H9 (cell line): ENCODE data around the gene CACNA2D3. TPM values are rescaled to one million over a fixed set of nuclear protein-coding genes. Genes with fewer than 3 reads are reported as not detected.

Source experiments
- DNase-seq: peaks from one replicate; pipeline ENCODE4 v3.0.0-alpha.2; 2017
- H2AFZ ChIP-seq: one replicate; pipeline ENCODE4 v1.6.1; 2013; ENCODE audit warnings: mild to moderate bottlenecking, low read length, control low read depth, moderate library complexity
- H2AK5ac ChIP-seq: 2 replicates; pipeline ENCODE4 v1.6.1; 2013; ENCODE audit warnings: low read length, control low read depth, mixed read lengths; ENCODE audit not compliant: insufficient read length
- H2BK120ac ChIP-seq: one replicate; pipeline ENCODE4 v1.6.1; 2013; ENCODE audit warnings: low read depth, mild to moderate bottlenecking, low read length, control low read depth, inconsistent platforms; ENCODE audit not compliant: poor library complexity, severe bottlenecking
- H2BK12ac ChIP-seq: 2 replicates; pipeline ENCODE4 v1.6.1; 2013; ENCODE audit warnings: low read length, control low read depth, mixed read lengths, low read depth; ENCODE audit not compliant: insufficient read length
- H2BK15ac ChIP-seq: 2 replicates; pipeline ENCODE4 v1.6.1; 2013; ENCODE audit warnings: low read depth, low read length, control low read depth
- H2BK20ac ChIP-seq: one replicate; pipeline ENCODE4 v1.6.1; 2013; ENCODE audit warnings: low read depth, mild to moderate bottlenecking, low read length, control low read depth, inconsistent platforms; ENCODE audit not compliant: poor library complexity, severe bottlenecking
- H2BK5ac ChIP-seq: 2 replicates; pipeline ENCODE4 v1.6.1; 2013; ENCODE audit warnings: low read length, control low read depth, mixed read lengths; ENCODE audit not compliant: insufficient read length
- H3K14ac ChIP-seq: 2 replicates; pipeline ENCODE4 v1.6.1; 2013; ENCODE audit warnings: low read length, control low read depth; ENCODE audit not compliant: insufficient read depth
- H3K18ac ChIP-seq: 2 replicates; pipeline ENCODE4 v1.6.1; 2013; ENCODE audit warnings: low read depth, mild to moderate bottlenecking, mixed read lengths, low read length, control low read depth; ENCODE audit not compliant: insufficient read length
- H3K23ac ChIP-seq: 2 replicates; pipeline ENCODE4 v1.6.1; 2013; ENCODE audit warnings: low read length, control low read depth, mixed read lengths, low read depth; ENCODE audit not compliant: insufficient read length
- H3K23me2 ChIP-seq: 2 replicates; pipeline ENCODE4 v1.6.1; 2013; ENCODE audit warnings: low read depth, mild to moderate bottlenecking, mixed read lengths, low read length, control low read depth; ENCODE audit not compliant: insufficient read length, poor library complexity, severe bottlenecking
- H3K27ac ChIP-seq: 2 replicates; pipeline ENCODE4 v1.5.1; 2013; ENCODE audit warnings: low read length, control low read depth, mixed read lengths, low read depth; ENCODE audit not compliant: insufficient read length
- H3K27me3 ChIP-seq: 2 replicates; pipeline ENCODE4 v1.6.1; 2013; ENCODE audit warnings: low read length, control low read depth, inconsistent platforms; ENCODE audit not compliant: insufficient read depth
- H3K4ac ChIP-seq: 2 replicates; pipeline ENCODE4 v1.6.1; 2013; ENCODE audit warnings: low read depth, mild to moderate bottlenecking, control low read depth, inconsistent platforms, low read length, moderate library complexity
- H3K4me1 ChIP-seq: 2 replicates; pipeline ENCODE4 v1.6.1; 2013; ENCODE audit warnings: low read length, control low read depth, inconsistent platforms; ENCODE audit not compliant: insufficient read depth
- H3K4me2 ChIP-seq: 2 replicates; pipeline ENCODE4 v1.6.1; 2013; ENCODE audit warnings: low read length, control low read depth, mixed read lengths; ENCODE audit not compliant: insufficient read length, insufficient read depth
- H3K56ac ChIP-seq: 2 replicates; pipeline ENCODE4 v1.6.1; 2013; ENCODE audit warnings: low read depth, mild to moderate bottlenecking, mixed read lengths, low read length, control low read depth; ENCODE audit not compliant: insufficient read length
- H3K79me1 ChIP-seq: 2 replicates; pipeline ENCODE4 v1.6.1; 2013; ENCODE audit warnings: low read depth, mild to moderate bottlenecking, moderate library complexity, low read length, control low read depth, inconsistent platforms; ENCODE audit not compliant: insufficient read depth, poor library complexity, severe bottlenecking
- H3K79me2 ChIP-seq: 2 replicates; pipeline ENCODE4 v1.6.1; 2013; ENCODE audit warnings: low read length, control low read depth, inconsistent platforms; ENCODE audit not compliant: insufficient read depth
- H3K9ac ChIP-seq: 2 replicates; pipeline ENCODE4 v1.6.1; 2013; ENCODE audit warnings: low read length, control low read depth, mixed read lengths; ENCODE audit not compliant: insufficient read length; ENCODE audit errors: extremely low read depth
- H3K9me3 ChIP-seq: one replicate; pipeline ENCODE4 v1.6.1; 2013; ENCODE audit warnings: low read depth, low read length, inconsistent platforms; ENCODE audit not compliant: control insufficient read depth
- H3T11ph ChIP-seq: one replicate; pipeline ENCODE4 v1.6.1; 2013; ENCODE audit warnings: mild to moderate bottlenecking, low read length, control low read depth, inconsistent platforms
- H4K20me1 ChIP-seq: one replicate; pipeline ENCODE4 v1.6.1; 2013; ENCODE audit not compliant: control insufficient read depth, insufficient read length, insufficient read depth
- H4K5ac ChIP-seq: 2 replicates; pipeline ENCODE4 v1.6.1; 2013; ENCODE audit warnings: low read depth, mild to moderate bottlenecking, mixed read lengths, low read length, control low read depth; ENCODE audit not compliant: insufficient read length
- H4K8ac ChIP-seq: replicated peaks from 2 replicates; pipeline ENCODE4 v1.6.1; 2013; ENCODE audit warnings: low read length, control low read depth, mixed read lengths, low read depth; ENCODE audit not compliant: insufficient read length
- H4K91ac ChIP-seq: 2 replicates; pipeline ENCODE4 v1.6.1; 2013; ENCODE audit warnings: low read depth, mild to moderate bottlenecking, moderate library complexity, mixed read lengths, low read length, control low read depth; ENCODE audit not compliant: insufficient read length
- H3K27ac Mint-ChIP-seq, 3 experiments: 2 replicates in 2 of 3; 3 replicates in 1 of 3; pipeline ENCODE4 v1.8.0; 2020 to 2021; ENCODE audit warnings: mixed read lengths in 3 of 3, mild to moderate bottlenecking in 1 of 3, moderate library complexity in 1 of 3
- H3K27me3 Mint-ChIP-seq: 2 replicates; pipeline ENCODE4 v1.8.0; 2021; ENCODE audit warnings: low read depth, mild to moderate bottlenecking, moderate library complexity, mixed read lengths
- H3K36me3 Mint-ChIP-seq, 3 experiments: 2 replicates in 2 of 3; 3 replicates in 1 of 3; pipeline ENCODE4 v1.8.0; 2020 to 2021; ENCODE audit warnings: low read depth in 3 of 3, mixed read lengths in 3 of 3; ENCODE audit not compliant: insufficient read depth in 1 of 3
- H3K4me1 Mint-ChIP-seq, 2 experiments: 2 replicates each; pipeline ENCODE4 v1.8.0; 2020; ENCODE audit warnings: mixed read lengths in 2 of 2
- H3K4me3 Mint-ChIP-seq, 2 experiments: 2 replicates in 1 of 2; 3 replicates in 1 of 2; pipeline ENCODE4 v1.8.0; 2020 to 2021; ENCODE audit warnings: mild to moderate bottlenecking in 2 of 2, mixed read lengths in 2 of 2, moderate library complexity in 1 of 2
- H3K9me3 Mint-ChIP-seq, 2 experiments: 2 replicates in 1 of 2; 3 replicates in 1 of 2; pipeline ENCODE4 v1.8.0; 2020; ENCODE audit warnings: mild to moderate bottlenecking in 2 of 2, mixed read lengths in 2 of 2, moderate library complexity in 1 of 2
- CTCF ChIP-seq: fragments of 200-600 bp; sonication (generic); conservative IDR thresholded peaks from 3 replicates; pipeline ENCODE4 v1.8.0; 2021; ENCODE audit warnings: antibody characterized with exemption, mild to moderate bottlenecking
- WGBS: extraction: QIAGEN DNeasy Blood & Tissue Kit; methylation state at CpG from one replicate; pipeline ENCODE4 v1.1.7; 2013; ENCODE audit warnings: missing lambda C conversion rate, low lambda C conversion rate, mixed read lengths; ENCODE audit not compliant: insufficient read length; ENCODE audit errors: extremely low coverage; 5-methylcytosine and 5-hydroxymethylcytosine counted together
- total RNA-seq: library from RNA; stranded (reverse); gene quantifications from 2 replicates; pipeline ENCODE4 v1.2.1, GENCODE V29; 2021

Gene CACNA2D3
- total RNA-seq, 1 experiment from 2014 or later: 3.2 TPM

- Histone ChIP-seq H3K4me2 (no peak overlapping the region), H3K9ac (no peak overlapping the region), H3K79me2 (no peaks in the 10 kb centered on the region), H2AK5ac (no peak overlapping the region), H3K14ac (no peak overlapping the region), H2BK15ac (no peak overlapping the region), H3K79me1 (no peaks in the 10 kb centered on the region), H4K5ac (no peak overlapping the region), H4K8ac (no peak overlapping the region), H3T11ph (no peak overlapping the region), H3K23me2 (no peaks in the 10 kb centered on the region), H3K27me3 (no peaks in the 10 kb centered on the region), H2BK20ac (no peak overlapping the region), H3K27ac (no peak overlapping the region), H4K20me1 (no peaks in the 10 kb centered on the region), H4K91ac (no peak overlapping the region), H3K9me3 (no peaks in the 10 kb centered on the region), H2BK12ac (no peak overlapping the region), H3K4ac (no peak overlapping the region), H3K18ac (no peak overlapping the region), H2AFZ (no peak overlapping the region), H2BK120ac (no peak overlapping the region), H2BK5ac (no peak overlapping the region), H3K4me1 (no peaks in the 10 kb centered on the region), H3K56ac (no peak overlapping the region), H3K23ac (no peak overlapping the region)
- Mint-ChIP-seq H3K27ac (peak overlapping the region in 1 of 3 experiments; percentile 1; a peak in 1 of 7 replicates), H3K4me1 (peaks cover 24 to 25% of the 10 kb centered on the region in 2 experiments), H3K27me3 (no peaks in the 10 kb centered on the region; the same call in 1 of the 2 replicates), H3K9me3 (no peaks in the 10 kb centered on the region), H3K36me3 (no peaks in the 10 kb centered on the region), H3K4me3 (no peak overlapping the region)
- no peak for TF ChIP-seq CTCF
- WGBS: no CpG with 5 or more reads among the region's 4 CpGs
- no peak for DNase-seq
Measured at GRCh38 chr3:54963641-54964040, 841.3 kb downstream of the CACNA2D3 start.
